ENCODE results near the gene HPSE2.

Gene HPSE2

GRCh38 chr10:98486421-98486820 is 749.2 kb downstream of the HPSE2 start:
- TF ChIP-seq CTCF (IDR thresholded peaks at IDR 0.05; ENCODE audit: low read depth, low read length), result no peak
- TF ChIP-seq EZH2phosphoT487 (IDR thresholded peaks at IDR 0.05; ENCODE audit: low read depth), result no peak
- Histone ChIP-seq H3K9ac (ENCODE audit: low read length) (no peak overlapping the region), H4K20me1 (ENCODE audit: insufficient read depth, low read length) (no peaks in the 10 kb centered on the region), H3K79me2 (ENCODE audit: low read length) (no peaks in the 10 kb centered on the region), H2AFZ (ENCODE audit: low read depth, low read length) (no peak overlapping the region), H3K4me1 (ENCODE audit: low read length) (no peaks in the 10 kb centered on the region), H3K4me3 (ENCODE audit: low read length) (no peak overlapping the region), H3K36me3 (replicated peaks; ENCODE audit: low read depth, low read length) (no peaks in the 10 kb centered on the region), H3K27ac (ENCODE audit: low read length) (no peak overlapping the region), H3K9me3 (ENCODE audit: insufficient read depth, low read length) (no peaks in the 10 kb centered on the region), H3K4me2 (ENCODE audit: low read length) (no peak overlapping the region), H3K27me3 (ENCODE audit: low read depth, low read length) (no peaks in the 10 kb centered on the region)

- Histone ChIP-seq H3K27ac (ENCODE audit: low read length) (no peak overlapping the region), H3K9ac (ENCODE audit: low read length) (no peak overlapping the region), H3K27me3 (ENCODE audit: low read depth, low read length) (no peaks in the 10 kb centered on the region), H4K20me1 (ENCODE audit: insufficient read depth, low read length) (no peaks in the 10 kb centered on the region), H3K36me3 (replicated peaks; ENCODE audit: low read depth, low read length) (no peaks in the 10 kb centered on the region), H3K79me2 (ENCODE audit: low read length) (no peaks in the 10 kb centered on the region), H3K4me3 (ENCODE audit: low read length) (no peak overlapping the region), H2AFZ (ENCODE audit: low read depth, low read length) (no peak overlapping the region), H3K4me1 (ENCODE audit: low read length) (no peaks in the 10 kb centered on the region), H3K4me2 (ENCODE audit: low read length) (no peak overlapping the region), H3K9me3 (ENCODE audit: insufficient read depth, low read length) (no peaks in the 10 kb centered on the region)
- TF ChIP-seq EZH2phosphoT487 (IDR thresholded peaks at IDR 0.05; ENCODE audit: low read depth) (no peak), CTCF (IDR thresholded peaks at IDR 0.05; ENCODE audit: low read depth, low read length) (no peak)
Observed at GRCh38 chr10:98485959-98486358, 749.7 kb downstream of the HPSE2 start.

- H3K4me3 ChIP-seq (ENCODE audit: low read length), result no peak overlapping the region
- H4K20me1 ChIP-seq (ENCODE audit: insufficient read depth, low read length), result no peaks in the 10 kb centered on the region
- H2AFZ ChIP-seq (ENCODE audit: low read depth, low read length), result no peak overlapping the region
- H3K9ac ChIP-seq (ENCODE audit: low read length), result no peak overlapping the region
- H3K27me3 ChIP-seq (ENCODE audit: low read depth, low read length), result no peaks in the 10 kb centered on the region
- no peaks in the 10 kb centered on the region for H3K9me3 ChIP-seq (ENCODE audit: insufficient read depth, low read length)
- no peaks in the 10 kb centered on the region for H3K36me3 ChIP-seq (replicated peaks; ENCODE audit: low read depth, low read length)
- no peaks in the 10 kb centered on the region for H3K4me1 ChIP-seq (ENCODE audit: low read length)
- TF ChIP-seq EZH2phosphoT487 (IDR thresholded peaks at IDR 0.05; ENCODE audit: low read depth), result no peak
- no peak for TF ChIP-seq CTCF (IDR thresholded peaks at IDR 0.05; ENCODE audit: low read depth, low read length)
- no peak overlapping the region for H3K27ac ChIP-seq (ENCODE audit: low read length)
- H3K4me2 ChIP-seq (ENCODE audit: low read length), result no peak overlapping the region
- no peaks in the 10 kb centered on the region for H3K79me2 ChIP-seq (ENCODE audit: low read length)
Observed at GRCh38 chr10:98483658-98484057, 752.0 kb downstream of the HPSE2 start.

- Histone ChIP-seq H3K4me3 (ENCODE audit: low read length) (no peak overlapping the region), H3K4me1 (ENCODE audit: low read length) (no peaks in the 10 kb centered on the region), H3K9ac (ENCODE audit: low read length) (no peak overlapping the region), H3K4me2 (ENCODE audit: low read length) (no peak overlapping the region), H2AFZ (ENCODE audit: low read depth, low read length) (no peak overlapping the region), H3K36me3 (replicated peaks; ENCODE audit: low read depth, low read length) (no peaks in the 10 kb centered on the region), H4K20me1 (ENCODE audit: insufficient read depth, low read length) (no peaks in the 10 kb centered on the region), H3K27ac (ENCODE audit: low read length) (no peak overlapping the region), H3K9me3 (ENCODE audit: insufficient read depth, low read length) (no peaks in the 10 kb centered on the region), H3K79me2 (ENCODE audit: low read length) (no peaks in the 10 kb centered on the region), H3K27me3 (ENCODE audit: low read depth, low read length) (no peaks in the 10 kb centered on the region)
- TF ChIP-seq CTCF (IDR thresholded peaks at IDR 0.05; ENCODE audit: low read depth, low read length) (no peak), EZH2phosphoT487 (IDR thresholded peaks at IDR 0.05; ENCODE audit: low read depth) (no peak)
Observed at GRCh38 chr10:98482096-98482495, 753.6 kb downstream of the HPSE2 start.
